ENCODE results near the gene ALKBH6. TPM values are rescaled to one million over a fixed set of nuclear protein-coding genes. Genes with fewer than 3 reads are reported as not detected.

ALKBH6 gene
- total RNA-seq, 1 donor from 2014 or later = 12.1 TPM

DNA sequence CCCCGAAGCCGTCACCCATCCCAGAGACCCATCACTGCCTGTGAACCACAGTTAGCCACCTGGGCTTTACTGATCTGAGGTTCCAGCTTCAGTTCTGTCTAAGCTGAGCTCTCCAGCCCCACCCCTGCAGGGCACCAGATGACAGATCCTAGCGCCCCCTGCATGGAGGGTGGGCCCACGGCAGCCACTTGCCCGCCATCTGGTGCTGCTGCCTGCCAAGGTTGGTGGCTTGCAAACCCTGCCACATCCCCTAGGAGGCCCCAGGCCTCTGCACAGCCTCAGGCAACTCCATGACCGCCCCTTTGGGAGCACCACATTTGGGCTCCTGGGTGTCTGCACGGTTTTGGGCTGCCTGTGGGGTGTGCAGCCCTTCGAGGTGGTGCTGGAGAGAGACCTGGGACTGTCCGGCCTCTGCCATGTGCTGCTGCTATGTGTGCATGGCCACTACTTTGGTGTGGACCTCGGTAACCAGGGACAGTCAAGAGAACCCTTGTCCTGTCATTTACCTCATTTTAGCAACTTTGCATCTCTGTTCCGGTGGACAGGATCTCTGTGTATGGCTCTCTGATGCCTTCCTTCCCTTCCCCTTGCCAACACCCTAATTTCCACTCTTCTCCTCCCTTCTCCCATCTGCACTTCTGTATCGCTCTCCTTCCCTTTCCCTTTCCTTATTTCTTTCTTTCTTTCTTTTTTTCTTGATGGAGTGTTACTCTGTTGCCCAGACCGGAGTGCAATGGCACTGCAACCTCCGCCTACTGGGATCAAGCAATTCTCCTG lies 36.4 kb downstream of the ALKBH6 start:
- no peak for DNase-seq (ENCODE audit: missing footprints)
- intact Hi-C loops (cut with DNase I) = no loop called here
- no peak for ATAC-seq

DNA sequence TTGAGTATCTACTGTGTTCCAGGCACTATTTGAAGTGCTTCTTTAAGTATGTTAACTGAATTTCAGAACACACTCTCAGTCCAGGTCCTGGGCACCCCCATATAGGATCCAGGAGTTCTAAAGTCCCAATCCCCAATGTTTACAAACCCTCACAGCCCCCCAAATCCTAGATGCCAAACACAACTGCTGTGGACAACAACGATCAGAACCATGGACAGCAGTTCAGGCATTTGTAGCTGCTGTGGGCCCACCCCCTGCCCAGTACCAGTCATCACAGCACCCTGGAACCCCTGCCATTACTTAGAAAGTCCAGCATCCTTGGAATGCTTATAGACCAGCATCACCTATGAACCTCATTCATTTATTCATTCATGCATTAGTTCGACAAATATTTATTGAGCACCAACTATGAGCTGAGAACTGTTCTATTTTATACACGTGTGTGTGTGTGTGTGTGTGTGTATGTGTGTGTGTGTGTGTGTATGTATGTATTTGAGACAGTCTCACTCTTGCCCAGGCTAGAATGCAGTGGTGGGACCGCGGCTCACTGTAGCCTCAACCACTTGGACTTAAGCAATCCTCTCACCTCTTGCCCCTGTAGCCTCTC lies 38.3 kb downstream of the ALKBH6 start:
- intact Hi-C loops (cut with DNase I) = no loop called here
- DNase-seq (ENCODE audit: missing footprints) = no peak
- no peak for ATAC-seq

DNA sequence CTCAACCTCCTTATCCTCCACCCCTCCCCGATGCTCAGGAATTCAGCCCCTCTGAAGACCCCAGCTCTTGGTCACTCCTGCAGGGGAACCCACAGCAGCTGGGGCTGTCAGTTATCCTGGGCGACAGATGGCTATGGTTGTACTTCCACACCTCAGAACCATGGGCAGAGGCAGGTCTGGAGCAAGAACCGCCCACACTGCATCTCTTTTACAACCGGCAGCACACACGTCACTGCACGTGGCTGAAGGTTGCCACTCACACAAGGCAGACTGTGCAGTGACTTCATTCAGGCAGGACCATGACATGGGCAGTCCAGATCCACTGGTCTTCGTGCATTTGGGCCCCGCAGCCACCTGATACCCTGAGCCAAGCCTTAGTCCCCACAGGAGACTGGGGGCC lies 40.5 kb downstream of the ALKBH6 start:
- no peak for DNase-seq (ENCODE audit: missing footprints)
- intact Hi-C loops (cut with DNase I) = no loop called here
- ATAC-seq = no peak

DNA sequence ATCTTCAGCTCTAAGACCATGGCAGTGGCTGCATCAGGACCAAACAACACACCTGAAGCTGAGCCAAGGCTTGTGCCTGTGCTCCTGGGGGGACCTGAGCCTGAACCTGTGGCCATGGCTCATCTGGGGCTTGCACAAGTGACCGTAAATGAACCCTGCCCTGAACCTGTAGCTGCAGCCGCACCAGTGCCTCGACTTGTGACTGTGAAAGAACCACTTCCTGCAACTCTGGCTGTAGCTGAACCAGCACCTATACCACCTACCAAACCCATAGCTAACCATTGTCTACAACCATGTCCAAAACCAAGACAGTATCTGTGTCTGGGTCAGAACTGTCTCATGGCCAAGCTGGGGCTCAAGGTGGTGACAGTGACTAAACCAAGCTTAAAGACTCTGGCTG lies 47.2 kb downstream of the ALKBH6 start:
- intact Hi-C loops (cut with DNase I) = no loop called here
- ATAC-seq (no peak), DNase-seq (ENCODE audit: missing footprints) (no peak)

DNA sequence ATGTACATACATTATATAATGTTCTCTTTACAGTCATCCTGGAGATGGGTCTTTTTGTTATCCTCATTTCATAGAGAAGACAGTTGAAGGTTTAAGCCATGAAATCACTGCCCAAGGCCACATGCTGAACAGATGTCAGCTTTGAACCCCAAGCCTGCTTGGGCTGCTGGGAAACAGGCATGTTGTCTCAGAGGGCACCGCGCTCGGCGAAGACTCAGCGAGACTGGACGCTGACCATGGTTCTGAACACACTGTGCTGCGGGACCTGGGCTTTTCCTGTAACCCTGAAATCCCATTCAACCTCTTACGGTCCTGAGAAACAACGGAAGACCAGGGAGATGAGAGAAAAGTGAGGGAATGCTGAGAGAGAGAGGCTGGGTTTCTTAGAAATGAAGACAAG lies 50.5 kb downstream of the ALKBH6 start:
- DNase-seq (ENCODE audit: missing footprints) = no peak
- no peak for ATAC-seq
- intact Hi-C loops (cut with DNase I) = no loop called here

DNA sequence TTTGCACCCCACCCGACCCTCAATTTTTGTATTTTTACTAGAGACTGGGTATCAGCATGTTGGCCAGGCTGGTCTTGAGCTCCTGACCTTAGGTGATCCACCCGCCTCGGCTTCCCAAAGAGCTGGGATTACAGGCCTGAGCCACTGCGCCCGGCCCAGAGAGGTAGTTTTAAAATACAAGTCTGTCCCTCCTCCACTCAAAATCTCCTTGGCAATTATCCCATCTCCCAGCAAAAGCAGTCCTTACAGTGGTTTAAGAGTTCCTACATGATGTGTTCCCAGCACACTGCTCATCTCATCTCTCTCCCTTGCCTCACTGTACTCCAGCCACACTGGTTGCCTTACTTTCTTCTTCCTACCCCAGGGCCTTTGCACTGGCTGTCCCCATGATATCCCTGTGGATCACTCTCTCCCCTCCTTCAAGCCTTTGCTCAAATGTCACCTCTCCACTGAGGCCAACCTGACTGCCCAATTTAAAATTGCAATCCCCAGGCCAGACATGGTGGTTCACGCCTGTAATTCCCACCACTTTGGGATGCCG lies 53.5 kb downstream of the ALKBH6 start:
- ATAC-seq (no peak), DNase-seq (ENCODE audit: missing footprints) (no peak)
- intact Hi-C loops (cut with DNase I) = no loop called here

DNA sequence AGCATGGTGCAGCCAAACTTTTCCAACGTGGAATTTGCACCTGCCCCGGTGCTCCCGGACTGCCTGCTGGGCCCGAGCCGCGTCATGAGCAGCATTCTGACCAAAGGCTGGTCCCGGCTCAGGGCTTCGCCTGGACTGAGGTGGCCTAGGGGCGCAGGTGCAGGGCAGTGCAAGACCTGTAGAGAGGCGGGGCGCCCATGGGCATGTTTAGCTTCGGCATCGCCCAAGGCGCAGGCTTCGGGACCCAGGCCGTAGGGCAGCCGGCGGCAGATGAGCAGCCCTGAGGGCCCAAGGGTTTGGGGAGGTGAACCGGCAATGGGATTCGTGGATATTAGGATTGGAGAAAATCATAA lies 54.1 kb downstream of the ALKBH6 start:
- ATAC-seq (no peak), DNase-seq (ENCODE audit: missing footprints) (no peak)
- intact Hi-C loops (cut with DNase I) = no loop called here

Other genes starting within 250 kb of the ALKBH6 start
- 4.2 TPM for gene ARHGAP33, start 238.6 kb downstream of the ALKBH6 start, total RNA-seq
- not detected for gene PRODH2, start 201.4 kb downstream of the ALKBH6 start, total RNA-seq
- gene NPHS1, start 161.7 kb downstream of the ALKBH6 start, total RNA-seq = not detected
- gene KIRREL2, start 157.3 kb downstream of the ALKBH6 start, total RNA-seq = not detected
- gene APLP1, start 145.6 kb downstream of the ALKBH6 start, total RNA-seq = 20.5 TPM
- 2.1 TPM for gene NFKBID, start 113.7 kb downstream of the ALKBH6 start, total RNA-seq
- 6.3 TPM for gene HCST, start 111.7 kb downstream of the ALKBH6 start, total RNA-seq
- gene TYROBP, start 105.9 kb downstream of the ALKBH6 start, total RNA-seq = 34.5 TPM
- gene LRFN3, start 77.8 kb downstream of the ALKBH6 start, total RNA-seq = 8.4 TPM
- 9.7 TPM for gene SDHAF1, start 19.0 kb downstream of the ALKBH6 start, total RNA-seq
- 0.35 TPM for gene SYNE4, start 5.4 kb downstream of the ALKBH6 start, total RNA-seq
- gene CLIP3, start 18.7 kb upstream of the ALKBH6 start, total RNA-seq = 3.6 TPM
- 4.1 TPM for gene THAP8, start 40.1 kb upstream of the ALKBH6 start, total RNA-seq
- 25.5 TPM for gene WDR62, start 40.7 kb upstream of the ALKBH6 start, total RNA-seq
- not detected for gene OVOL3, start 96.9 kb upstream of the ALKBH6 start, total RNA-seq
- 145 TPM for gene POLR2I, start 100.7 kb upstream of the ALKBH6 start, total RNA-seq
- 114 TPM for gene TBCB, start 101.3 kb upstream of the ALKBH6 start, total RNA-seq
- 854 TPM for gene CAPNS1, start 125.9 kb upstream of the ALKBH6 start, total RNA-seq
- 3,337 TPM for gene COX7A1, start 138.2 kb upstream of the ALKBH6 start, total RNA-seq
- 4.6 TPM for gene ZNF565, start 200.5 kb upstream of the ALKBH6 start, total RNA-seq
- 34.3 TPM for gene ZNF146, start 200.9 kb upstream of the ALKBH6 start, total RNA-seq

All from Right ventricle myocardium inferior (tissue), 1 donor.